Hindlimb muscle (tissue), 1 donor: ENCODE results near the gene CHST11. TPM values are rescaled to one million over a fixed set of nuclear protein-coding genes. Genes with fewer than 3 reads are reported as not detected.

Experiments used
- DNase-seq: peaks from one replicate; pipeline ENCODE4 v3.0.0-alpha.2; 2013
- polyA plus RNA-seq: library from polyadenylated mRNA; unstranded; fragments of 120-200 nt; gene quantifications from one replicate; pipeline ENCODE4 v1.2.1, GENCODE V29; 2013; ENCODE audit not compliant: insufficient read length

CHST11 gene
- polyA plus RNA-seq, 1 donor, result 4.0 TPM

DNA sequence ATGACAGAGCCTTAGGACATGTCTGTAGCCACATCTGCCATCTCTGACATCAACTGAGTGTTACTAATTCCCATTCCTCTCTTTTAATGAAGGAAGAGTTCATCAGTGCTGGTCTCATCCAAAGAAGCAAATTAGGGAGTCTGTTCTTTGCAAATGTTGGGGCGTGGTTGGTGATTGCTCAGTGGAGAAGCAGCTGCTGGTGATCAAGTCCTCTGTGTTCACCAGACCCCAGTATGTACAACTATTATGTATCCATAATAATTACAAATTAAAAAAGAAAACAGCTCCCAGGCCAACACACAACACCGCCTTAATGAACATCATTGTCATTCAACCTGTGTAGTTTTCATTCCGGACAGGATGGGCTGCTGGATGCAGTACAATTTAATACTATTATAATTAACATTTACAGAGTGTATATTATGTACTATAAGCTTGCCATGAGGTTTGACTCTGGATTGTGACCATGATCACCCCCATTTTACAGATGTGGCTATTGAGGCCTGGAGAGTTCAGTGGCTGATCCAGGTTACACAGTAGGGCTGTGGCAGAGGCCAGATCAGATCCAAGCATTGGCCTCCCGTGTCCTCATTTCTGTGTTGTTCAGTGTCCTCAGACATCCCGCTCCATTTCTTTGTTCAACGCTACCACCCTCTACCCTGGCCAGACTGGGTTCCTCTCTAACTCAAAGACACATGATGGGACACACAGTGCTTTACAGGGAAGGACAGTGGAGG, 179.0 kb downstream of the CHST11 start:
- no peak for DNase-seq

DNA sequence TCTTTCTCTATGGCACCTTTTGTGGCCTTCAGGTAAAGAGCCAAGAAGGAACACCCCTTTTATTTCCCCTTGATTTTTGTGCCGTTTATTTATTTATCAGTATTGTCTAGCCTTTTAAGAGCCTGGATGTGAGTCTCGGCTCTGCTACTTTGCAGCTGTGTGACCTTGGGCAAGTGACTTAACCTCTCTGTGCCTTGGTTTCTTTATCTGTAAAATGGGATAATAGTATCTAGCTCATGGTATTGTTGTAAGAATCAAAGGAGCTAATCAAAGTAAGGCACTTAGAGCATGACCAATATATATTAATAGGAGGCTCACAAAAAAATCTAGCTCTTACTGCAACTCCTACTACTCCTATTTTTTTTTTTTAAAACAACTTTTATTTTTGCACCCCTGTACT, 179.7 kb downstream of the CHST11 start:
- DNase-seq, result no peak

DNA sequence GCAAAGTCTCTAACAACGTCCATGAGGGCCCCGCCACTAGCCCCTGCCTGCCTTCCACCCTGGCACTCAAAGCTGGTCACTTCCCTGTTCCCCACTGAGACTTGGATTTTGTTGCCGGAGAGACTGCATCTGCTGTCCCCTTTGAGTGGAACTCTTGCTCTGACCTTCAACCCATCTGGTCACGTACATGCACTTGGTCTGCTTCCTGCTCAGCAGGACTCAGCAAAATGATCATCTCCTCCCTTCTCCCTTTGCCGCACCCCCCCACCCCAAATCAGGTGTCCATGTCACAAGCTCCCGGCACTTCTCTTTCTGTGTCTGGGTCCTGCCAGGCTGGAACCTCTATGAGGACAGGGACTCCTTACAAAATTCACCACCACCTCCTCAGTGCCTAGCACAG, 180.9 kb downstream of the CHST11 start:
- no peak for DNase-seq

DNA sequence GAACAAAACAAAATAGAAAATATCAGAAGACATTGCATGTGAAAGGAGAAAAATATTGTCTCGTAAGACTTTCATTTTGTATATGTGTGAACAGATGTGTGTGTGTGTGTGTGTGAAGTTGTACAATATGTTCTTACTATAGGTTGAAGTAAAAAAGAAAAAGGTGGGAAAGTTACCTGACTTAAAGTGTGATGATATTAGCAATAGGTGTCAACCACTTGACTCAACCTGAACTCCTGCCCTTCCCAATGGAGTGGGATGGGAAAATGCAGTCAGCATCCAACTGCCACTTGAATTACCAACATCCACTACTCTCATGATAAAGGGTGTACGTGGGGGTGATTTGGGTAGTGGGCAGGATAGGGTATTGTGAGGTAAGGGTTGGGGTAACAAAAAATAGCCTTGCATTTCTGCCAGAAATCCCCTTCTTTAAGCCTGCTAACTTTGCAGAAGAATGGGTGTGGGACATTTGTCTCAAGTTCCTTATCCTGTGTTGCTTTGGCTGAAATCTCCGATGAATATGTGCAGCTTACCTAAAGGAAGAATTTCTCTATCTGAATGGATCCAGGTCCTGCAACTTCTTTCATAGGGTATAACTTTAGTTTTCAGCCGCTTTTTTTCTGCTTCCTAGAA, 181.6 kb downstream of the CHST11 start:
- DNase-seq, result no peak

DNA sequence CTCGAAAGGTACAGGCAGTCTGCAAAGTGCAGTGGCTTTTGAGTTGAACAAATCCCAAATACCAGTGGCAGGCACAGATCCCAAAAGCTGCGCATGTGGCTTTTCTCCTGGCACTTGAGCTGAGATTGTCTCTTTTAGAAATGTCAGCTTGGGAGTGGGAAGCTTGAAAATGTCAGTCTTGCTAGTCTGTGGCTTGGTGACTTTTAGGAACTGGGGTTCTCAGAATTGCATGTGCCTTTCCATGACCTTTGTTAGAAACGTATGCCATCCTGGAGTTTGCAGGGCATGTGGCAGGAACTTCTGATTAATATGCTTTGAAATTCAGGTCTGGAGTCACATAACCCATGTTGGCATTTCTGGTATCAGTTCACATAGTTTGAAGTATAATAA, 182.1 kb downstream of the CHST11 start:
- no peak for DNase-seq

DNA sequence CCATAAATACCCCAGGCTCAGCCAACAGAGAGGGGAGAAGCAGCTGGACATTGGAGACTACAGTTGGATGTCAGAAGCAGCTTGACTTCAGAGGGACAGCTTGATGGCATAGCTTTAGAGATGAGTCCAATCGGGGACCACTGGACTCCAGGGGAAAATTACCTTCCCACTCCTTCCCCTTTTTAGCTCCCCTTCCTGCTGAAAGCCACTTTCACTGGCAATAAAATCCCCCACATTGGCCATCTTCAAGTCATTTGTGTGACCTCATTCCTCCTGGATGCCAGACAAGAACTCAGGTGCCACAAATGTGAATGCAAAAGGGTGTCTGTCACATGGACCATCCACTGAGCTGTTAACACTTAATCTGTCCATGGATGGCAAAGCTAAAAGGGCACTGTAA, 184.2 kb downstream of the CHST11 start:
- no peak for DNase-seq

DNA sequence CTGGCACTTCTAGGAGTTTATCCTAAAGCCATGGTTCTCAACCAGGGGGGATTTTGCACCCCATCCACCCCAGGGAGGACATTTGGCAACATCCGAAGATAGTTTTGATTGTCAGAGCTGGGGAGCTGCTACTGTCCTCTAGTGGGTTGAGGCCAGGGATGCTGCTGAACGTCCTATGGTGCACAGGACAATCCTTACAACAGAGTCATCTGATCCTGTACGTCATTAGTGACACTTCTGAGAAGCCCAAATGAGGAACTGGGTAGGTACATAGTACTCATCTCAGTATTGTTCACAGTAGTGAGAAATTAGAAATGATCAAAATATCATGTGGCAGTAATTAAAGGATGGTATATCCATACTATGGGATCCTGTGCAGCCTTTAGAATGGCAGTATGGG, 185.1 kb downstream of the CHST11 start:
- no peak for DNase-seq

DNA sequence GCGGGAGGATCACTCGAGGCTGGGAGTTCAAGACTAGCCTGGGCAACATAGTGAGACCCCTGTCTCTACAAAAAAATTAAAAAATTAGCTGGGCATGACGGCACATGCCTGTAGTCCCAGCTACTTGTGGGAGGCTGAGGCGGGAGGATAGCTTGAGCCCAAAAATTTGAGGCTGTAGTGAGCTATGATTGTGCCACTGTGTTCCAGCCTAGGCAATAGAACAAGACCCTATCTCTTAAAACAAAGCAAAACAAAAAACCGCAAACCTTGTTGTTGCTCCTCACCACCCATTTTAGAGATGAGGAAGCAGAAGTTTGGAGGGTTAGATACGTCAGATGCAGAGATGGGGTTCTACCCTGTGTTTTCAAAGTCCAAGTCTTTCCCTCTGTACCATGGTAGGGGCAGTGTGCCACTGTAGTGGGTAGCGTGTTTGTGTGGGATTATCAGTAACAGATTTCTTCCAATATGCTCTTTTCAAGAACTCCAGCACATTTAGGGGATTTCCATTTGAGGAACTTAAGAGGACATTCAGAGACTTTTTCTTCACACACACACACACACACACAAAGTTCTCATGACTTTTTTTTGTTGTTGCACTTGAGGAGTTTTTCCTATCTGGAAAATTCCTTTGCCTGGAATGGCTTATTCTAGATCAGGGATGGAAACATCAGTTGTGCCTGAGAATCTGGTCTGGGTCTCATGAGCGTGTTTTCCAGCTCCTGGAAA, 186.5 kb downstream of the CHST11 start:
- no peak for DNase-seq

DNA sequence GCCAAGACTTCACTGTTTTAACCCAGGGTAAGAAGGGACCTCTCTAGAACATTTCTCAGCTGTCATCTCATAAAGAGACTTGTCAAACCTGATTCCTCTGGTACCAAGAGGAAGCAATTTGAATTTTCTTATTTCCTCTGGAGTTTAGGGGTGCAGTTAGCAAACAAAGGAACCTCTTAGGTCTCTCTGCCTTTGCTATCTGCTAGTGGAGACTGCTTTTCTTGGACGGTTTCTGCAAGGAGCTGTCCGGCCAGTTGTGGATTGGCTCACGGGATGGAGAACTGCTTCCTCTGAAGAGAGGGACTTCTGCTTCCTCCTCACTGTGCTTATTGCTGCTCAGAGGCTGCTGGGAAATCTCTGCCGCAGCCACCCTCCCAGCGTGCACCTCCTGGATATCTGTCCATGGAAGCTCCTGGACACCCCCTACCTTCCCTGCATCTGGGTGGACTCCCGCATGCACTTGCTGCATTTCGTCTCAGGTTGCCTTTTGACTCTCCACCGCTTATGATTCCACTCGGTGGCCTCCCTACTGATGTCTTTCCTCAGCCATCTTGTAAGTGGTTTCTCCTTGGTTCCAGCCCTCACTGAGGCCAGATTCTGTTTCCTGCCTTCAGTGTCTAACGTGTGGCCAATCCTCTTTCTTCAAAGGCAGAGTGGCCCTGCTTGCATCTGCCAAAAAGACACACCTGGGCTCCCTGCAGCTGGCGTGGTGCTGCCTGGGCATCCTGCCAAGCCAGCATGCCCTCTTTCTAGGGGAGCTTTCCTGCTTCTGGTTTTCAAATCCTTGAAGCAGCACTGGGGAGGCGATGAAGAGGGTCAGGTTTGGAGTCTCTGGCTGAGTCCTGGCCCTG, 187.3 kb downstream of the CHST11 start:
- no peak for DNase-seq

DNA sequence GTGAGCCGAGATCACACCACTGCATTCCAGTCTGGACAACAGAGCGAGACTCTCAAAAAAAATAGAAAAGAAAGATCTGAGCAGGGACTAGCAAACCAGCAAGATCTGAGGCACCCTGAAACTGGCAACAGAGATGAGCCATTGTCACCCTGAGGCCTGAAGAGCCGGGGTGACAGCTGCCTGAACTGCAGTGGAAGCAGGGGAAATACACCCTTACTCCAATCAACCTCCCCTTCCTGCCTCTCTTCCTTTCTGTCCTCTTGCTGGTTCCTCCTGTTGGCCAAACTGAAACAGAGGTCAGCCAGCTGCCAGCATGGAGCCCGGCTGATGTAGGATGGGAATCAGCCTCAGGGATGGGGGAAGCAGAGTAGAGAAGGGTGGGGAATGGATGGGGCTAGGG, 192.0 kb downstream of the CHST11 start:
- no peak for DNase-seq

DNA sequence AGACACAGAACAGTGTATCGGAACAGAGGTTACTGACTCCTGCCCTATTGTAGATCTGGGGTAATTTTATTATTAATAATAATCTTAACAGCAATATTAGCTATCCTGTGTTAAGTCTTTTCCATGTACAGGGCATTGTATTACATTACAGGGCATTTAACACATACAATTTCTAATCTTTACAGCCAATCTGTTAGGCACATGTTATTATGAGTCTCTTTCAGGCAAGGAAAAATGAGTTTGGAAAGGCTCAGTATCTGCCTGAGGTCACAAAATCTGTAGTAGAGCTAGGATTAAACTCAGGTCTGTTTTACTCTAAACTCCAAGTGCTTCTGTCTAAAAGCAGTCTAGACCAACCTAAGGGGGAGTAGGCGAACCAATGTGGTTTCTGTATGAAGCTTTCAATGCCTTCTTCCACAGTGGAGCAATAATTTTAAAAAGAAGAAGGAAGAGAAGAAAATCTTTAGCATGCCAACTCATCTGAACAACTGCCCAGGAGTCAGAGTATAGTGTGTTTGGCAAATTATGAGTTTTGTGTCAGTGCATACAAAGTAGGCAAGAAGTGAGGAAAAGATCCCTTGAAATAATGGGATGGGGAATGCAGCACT, 192.6 kb downstream of the CHST11 start:
- no peak for DNase-seq

DNA sequence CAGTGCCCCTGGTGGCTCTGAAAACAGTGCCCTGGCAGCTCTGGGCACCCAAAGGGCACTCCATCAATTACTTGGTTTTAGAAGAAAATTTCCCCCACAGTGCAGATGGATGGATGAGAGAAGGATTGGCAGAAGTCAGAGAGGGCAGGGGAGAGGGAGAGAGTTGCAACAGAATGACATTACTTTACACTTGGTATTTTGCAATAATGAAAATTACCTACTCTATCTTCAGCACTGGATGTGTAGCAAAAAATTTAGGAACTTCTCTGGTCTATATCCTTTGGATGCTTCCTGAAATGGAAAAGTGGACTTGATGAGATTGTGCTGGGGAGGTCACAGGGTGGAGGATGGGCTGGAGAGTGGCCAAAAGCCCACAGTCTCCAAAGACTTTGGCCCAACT, 193.2 kb downstream of the CHST11 start:
- no peak for DNase-seq

DNA sequence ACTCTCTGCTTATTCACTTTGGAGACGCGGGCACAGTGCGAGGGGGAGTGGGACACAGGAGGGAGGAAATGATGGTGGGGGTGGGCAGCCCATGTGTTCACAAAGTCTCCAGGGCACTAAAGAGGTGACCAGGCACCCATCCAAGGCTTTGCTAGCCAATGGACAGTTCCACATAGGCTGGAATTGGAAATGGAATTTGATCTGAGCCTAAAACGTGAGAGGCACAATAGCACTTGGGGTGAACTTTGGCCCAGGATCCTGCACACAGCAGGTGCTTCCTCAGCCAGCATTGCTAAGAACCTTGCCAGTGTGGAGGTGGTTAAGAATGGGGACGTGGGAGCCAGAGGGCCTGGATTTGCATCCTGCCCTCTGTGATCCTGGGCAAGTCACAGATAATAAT, 193.8 kb downstream of the CHST11 start:
- no peak for DNase-seq

DNA sequence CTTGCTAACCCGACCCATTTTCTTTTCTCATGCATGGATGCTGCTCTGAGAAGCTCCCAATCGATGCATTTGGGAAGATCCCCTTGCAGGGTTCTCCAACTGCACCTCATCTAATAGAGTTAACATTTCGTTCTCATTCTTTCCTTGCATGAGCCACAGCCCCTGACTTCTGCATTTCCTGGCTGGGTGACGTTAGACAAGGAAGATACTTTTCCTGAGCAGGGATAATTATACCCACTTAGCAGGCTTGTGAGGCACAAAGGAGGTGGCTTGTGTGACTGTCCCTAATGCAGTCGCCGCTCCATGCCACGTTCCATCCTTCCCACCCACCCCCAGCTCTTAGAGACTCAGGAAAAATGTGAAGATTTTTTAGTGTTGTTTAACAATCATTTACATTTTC, 195.1 kb downstream of the CHST11 start:
- DNase-seq, result no peak

DNA sequence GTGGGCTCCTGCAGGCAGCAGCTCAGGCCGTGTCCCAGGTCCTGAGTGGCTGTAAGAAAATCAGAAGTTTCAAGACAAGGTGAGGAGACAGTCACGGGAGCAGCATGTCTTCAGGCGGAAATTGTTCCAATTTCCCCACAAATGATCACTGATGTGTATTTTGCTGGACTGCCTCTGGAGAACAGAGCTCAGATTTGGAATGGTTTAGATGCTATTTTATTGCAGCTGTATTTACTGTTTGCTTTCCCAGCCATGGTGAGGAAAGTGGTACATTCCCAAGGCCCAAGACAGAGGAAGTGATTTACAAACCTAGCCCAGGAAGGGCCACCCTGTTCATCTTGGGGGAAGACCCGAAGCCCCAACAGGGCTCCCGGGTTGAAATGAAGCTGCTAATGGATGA, 195.6 kb downstream of the CHST11 start:
- DNase-seq, result no peak

DNA sequence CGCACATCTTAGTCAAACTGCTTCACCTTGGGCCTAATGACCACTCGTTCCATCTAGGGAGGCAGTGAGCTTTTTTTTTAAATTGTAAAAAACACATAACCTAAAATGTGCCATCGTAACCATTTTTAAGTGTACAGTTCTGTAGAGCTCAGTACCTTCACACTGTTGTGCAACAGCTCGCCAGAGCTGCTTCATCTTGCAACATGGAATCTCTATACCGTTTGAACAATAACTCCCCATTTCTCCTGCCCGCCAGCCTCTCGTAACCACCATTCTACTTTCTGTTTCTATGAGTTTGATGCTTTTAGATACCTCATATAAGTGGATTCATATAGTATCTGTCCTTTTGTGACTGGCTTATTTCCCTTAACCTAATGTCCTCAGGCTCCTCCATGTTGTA, 196.2 kb downstream of the CHST11 start:
- no peak for DNase-seq

DNA sequence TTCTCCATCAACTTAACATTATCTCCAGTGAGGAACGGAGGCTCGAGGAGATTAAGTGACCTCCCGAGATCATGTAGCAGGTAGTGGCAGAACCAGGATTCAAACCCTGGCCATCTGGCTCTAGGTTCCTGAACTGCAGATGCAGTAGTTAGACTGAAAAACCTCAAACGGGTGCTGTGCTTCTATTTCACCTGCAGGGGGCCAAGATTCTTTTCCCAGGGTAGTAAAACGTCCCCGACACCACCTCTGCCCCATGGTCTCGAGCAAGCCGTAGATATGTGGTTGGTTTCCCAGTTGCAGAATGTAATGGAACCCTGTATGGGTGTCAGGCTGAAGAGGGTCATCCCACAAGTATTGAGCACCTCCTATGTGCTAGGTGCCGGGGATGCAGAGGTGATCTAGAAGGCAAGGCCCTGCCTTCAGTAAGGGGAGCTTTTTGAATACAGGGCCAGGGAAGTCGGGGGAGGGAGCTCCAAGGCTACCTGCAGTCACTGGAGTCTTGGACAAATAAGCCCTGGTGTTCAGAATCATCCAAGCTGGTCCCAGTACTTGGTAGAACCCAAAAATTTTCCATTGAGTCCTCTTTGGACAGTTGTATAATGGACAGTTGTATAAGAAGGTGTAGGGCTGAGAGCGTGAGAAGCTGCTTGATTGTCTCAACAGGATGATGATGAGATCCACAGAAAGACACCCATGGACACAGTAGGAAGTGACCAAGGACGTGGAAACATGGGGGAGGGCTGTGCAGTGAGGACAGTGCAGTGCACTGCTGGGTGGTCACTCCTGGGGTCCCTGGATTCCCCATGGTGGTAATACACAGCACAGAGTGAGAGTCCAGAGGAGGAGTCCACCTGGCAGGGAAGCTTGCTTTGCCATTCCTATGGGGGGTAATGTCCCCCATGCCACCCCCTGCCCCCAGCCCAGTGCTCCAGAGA, 197.2 kb downstream of the CHST11 start:
- no peak for DNase-seq

DNA sequence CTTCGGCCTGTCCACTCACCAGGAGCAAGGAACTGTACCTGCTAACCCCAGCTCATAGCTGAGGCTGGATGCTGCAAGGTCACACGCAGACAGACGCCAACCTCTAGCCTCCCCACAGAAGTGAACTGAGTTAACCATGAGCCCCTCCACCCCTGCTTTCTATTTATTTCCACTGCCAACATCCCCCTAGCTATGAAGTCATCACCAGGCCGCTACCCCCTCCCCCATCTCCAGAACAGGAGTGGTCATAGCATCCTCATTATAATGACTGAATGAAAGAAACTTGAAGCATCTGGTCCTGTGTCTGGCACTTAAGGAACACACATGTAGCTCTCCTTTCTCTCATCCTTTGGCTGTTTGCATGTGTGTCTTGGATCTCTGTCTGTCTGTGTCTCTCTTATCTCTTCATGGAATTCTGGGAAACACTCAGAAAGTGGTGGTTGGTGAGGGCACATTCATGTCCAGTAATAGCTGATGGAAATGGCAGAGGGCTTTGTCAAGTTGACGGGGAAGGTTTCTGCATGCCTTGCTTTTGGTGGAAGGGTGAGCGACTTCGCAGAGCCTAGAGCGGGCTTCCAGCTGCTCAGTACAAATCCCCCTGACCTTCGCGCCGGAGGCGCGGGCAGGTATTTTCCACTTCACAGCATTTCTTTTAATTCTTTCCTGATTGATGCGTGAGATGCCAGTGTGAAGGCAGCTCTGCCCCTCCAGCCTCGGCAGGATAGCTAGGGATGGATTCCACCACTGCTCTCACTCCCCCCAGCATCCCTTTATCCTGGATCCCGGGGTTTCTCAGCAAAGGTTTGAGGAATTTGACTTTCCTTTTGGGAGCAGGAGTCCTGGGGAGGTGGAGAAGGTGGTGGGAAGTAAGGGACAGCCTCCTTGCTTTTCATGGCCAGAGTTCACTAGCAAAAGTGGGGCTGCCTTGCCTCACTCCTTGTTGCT, 198.2 kb downstream of the CHST11 start:
- no peak for DNase-seq

DNA sequence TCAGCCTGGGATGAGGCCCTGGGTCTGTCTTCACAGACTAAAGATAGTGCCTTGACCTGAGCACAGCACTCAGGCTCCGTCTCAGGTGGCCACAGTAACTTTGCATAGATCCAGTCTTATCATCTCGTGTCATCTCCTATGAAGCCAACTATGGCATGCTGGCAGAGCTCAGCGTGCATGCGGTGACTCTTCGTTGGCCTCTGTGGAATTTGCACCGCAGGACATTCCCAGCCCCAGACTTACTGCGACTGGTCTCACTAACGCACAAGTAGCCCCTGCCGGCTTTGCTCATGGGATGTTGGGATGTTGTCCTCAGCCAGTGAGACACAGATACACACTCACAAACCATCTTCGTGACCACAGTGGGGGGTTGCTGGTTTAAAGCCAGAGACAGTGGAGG, 199.6 kb downstream of the CHST11 start:
- no peak for DNase-seq

DNA sequence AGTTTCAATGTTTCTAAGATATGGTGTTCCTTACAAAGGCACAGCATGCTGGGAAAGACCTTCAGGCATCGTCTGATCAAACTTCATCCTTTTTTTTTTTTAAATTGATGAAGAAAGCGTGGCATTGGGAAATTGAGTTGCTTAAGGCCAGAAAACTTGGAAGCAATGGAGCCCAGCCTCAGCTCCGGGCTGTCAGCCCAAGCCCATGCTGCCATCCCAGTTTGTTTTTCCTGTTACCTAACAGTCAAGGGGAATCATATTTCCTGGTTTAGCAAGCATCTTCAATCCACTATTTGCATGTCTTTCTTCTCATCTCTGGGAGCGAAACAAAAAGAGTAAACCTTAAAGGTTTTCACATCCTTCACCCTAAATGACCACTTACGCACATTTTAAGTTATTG, 200.2 kb downstream of the CHST11 start:
- no peak for DNase-seq
